ENCODE data around the gene LGR4.

Gene LGR4

GRCh38 chr11:27471589-27472397, 797 bp downstream of the LGR4 start:
- DNase-seq (ENCODE audit: low read depth): peak; percentile 39
- TF ChIP-seq, protein P1, sequence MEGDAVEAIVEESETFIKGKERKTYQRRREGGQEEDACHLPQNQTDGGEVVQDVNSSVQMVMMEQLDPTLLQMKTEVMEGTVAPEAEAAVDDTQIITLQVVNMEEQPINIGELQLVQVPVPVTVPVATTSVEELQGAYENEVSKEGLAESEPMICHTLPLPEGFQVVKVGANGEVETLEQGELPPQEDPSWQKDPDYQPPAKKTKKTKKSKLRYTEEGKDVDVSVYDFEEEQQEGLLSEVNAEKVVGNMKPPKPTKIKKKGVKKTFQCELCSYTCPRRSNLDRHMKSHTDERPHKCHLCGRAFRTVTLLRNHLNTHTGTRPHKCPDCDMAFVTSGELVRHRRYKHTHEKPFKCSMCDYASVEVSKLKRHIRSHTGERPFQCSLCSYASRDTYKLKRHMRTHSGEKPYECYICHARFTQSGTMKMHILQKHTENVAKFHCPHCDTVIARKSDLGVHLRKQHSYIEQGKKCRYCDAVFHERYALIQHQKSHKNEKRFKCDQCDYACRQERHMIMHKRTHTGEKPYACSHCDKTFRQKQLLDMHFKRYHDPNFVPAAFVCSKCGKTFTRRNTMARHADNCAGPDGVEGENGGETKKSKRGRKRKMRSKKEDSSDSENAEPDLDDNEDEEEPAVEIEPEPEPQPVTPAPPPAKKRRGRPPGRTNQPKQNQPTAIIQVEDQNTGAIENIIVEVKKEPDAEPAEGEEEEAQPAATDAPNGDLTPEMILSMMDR (IDR thresholded peaks at IDR 0.05; ENCODE audit: insufficient read depth, low read depth, low read length, missing control alignments): no peak
- H3K4me3 ChIP-seq (ENCODE audit: low read length): peak overlapping the region; percentile 81

DNA sequence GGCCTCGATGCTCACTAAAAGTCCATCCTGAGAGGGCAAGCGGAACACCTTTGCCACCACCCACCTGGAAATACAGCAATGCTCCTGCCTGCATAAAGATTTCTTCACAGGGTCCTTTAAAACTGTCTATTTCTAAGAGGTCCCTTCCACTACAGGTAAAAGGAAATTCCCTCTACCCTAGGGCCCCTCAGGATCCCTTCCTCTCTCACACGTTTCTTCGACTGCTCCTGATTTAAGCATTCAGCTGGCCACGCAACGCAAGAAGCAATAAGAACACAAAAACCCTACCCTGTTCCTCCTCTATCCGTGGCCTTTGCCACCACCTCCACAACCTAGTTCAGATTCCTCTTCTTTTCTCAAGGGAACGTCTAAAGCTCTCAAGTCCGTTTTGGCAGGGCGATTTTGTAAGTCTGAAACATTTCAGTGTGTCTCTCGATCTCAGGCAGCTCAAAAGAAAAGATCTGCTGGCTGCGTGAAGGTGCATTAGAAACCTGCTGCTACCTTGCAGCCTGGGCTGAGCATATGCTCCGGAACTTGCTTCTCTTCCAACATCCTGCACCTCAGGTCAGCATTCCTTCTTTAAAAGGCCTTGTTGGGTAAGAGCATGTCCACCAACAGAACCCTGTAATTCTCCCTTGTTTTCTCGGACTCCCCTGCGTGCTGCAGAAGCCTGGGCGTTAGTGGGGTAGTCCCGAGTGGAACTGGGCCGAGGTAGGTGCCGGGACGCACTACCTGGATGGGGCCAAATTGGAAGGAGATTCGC, 1.6 kb downstream of the LGR4 start:
- DNase-seq (ENCODE audit: low read depth): peak; percentile 50
- peak overlapping the region; percentile 81 for H3K4me3 ChIP-seq (ENCODE audit: low read length)
- TF ChIP-seq, protein P1 (IDR thresholded peaks at IDR 0.05; ENCODE audit: insufficient read depth, low read depth, low read length, missing control alignments): no peak

DNA sequence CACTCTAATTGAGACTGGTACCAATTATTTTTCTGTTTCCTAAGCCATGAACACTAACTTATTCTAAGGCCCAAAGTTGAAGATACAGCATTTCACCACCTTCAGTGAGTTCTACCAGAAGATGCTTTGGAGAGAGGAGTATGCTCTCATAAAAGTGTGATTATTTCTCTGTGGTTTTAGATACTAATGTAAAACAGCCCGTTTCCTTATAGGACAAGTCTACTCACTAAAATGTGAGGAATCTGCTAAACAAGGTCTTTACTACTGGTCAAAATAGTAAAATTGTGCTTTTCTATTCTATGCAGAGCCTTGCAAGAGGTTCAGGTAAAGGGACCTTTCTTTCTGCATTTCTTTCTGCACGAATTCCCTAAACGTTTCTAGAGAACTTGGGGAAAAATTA, 2.4 kb downstream of the LGR4 start:
- peak overlapping the region; percentile 81 for H3K4me3 ChIP-seq (ENCODE audit: low read length)
- no peak for DNase-seq (ENCODE audit: low read depth)
- TF ChIP-seq, protein P1 (IDR thresholded peaks at IDR 0.05; ENCODE audit: insufficient read depth, low read depth, low read length, missing control alignments): no peak

- DNase-seq (ENCODE audit: low read depth): peak; percentile 64
- peak overlapping the region; percentile 81 for H3K4me3 ChIP-seq (ENCODE audit: low read length)
- TF ChIP-seq, protein P1 (IDR thresholded peaks at IDR 0.05; ENCODE audit: insufficient read depth, low read depth, low read length, missing control alignments): no peak
These were observed 3.4 kb downstream of the LGR4 start for GRCh38 chr11:27468995-27469695.

- peak overlapping the region; percentile 81 for H3K4me3 ChIP-seq (ENCODE audit: low read length)
- peak; percentile 94 for DNase-seq (ENCODE audit: low read depth)
- TF ChIP-seq, protein P1 (IDR thresholded peaks at IDR 0.05; ENCODE audit: insufficient read depth, low read depth, low read length, missing control alignments): no peak
These were observed 4.2 kb downstream of the LGR4 start for GRCh38 chr11:27468209-27468994.

- no peak overlapping the region for H3K4me3 ChIP-seq (ENCODE audit: low read length)
- TF ChIP-seq, protein P1 (IDR thresholded peaks at IDR 0.05; ENCODE audit: insufficient read depth, low read depth, low read length, missing control alignments): no peak
- no peak for DNase-seq (ENCODE audit: low read depth)
These were observed 5.2 kb downstream of the LGR4 start for GRCh38 chr11:27467181-27467913.

Measured in epithelial cell of esophagus (primary cell).